HEK293 (cell line): ENCODE measurements around the gene REEP5.

Experiments used
- PRDM1 ChIP-seq: fragments of 450-650 bp; formaldehyde crosslinking; IDR thresholded peaks from 2 replicates; pipeline ENCODE4; 2016; ENCODE audit warnings: missing biosample characterization, missing genetic modification characterization
- TF ChIP-seq, protein P1 (sequence below): fragments of 450-650 bp; formaldehyde crosslinking; IDR thresholded peaks from 2 replicates; pipeline ENCODE4 v1.5.1; 2016; ENCODE audit warnings: missing biosample characterization, missing genetic modification characterization
- TF ChIP-seq, protein P2 (sequence below): fragments of 450-650 bp; formaldehyde crosslinking; IDR thresholded peaks from 2 replicates; pipeline ENCODE4 v1.5.1; 2016; ENCODE audit warnings: missing biosample characterization, missing genetic modification characterization

DNA sequence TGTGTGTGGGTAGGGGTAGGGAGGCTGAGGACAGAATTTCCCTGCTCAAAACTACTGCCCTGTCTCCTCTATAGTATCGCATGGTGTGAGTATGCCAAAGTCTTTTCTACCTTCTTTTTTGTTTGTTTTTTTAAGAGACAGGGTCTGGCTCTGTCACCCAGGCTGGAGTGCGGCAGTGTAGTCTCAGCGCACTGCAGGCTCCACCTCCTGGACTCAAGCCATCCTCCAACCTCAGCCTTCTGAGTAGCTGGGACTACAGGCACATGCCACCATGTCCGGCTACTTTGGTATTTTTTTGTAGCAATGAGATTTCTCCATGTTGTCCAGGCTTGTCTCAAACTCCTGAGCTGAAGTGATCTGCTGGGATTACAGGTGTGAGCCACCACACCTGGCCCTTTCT lies 58.5 kb downstream of the REEP5 start:
- TF ChIP-seq, protein P1, sequence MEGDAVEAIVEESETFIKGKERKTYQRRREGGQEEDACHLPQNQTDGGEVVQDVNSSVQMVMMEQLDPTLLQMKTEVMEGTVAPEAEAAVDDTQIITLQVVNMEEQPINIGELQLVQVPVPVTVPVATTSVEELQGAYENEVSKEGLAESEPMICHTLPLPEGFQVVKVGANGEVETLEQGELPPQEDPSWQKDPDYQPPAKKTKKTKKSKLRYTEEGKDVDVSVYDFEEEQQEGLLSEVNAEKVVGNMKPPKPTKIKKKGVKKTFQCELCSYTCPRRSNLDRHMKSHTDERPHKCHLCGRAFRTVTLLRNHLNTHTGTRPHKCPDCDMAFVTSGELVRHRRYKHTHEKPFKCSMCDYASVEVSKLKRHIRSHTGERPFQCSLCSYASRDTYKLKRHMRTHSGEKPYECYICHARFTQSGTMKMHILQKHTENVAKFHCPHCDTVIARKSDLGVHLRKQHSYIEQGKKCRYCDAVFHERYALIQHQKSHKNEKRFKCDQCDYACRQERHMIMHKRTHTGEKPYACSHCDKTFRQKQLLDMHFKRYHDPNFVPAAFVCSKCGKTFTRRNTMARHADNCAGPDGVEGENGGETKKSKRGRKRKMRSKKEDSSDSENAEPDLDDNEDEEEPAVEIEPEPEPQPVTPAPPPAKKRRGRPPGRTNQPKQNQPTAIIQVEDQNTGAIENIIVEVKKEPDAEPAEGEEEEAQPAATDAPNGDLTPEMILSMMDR (tag by site-specific recombination), result no peak
- no peak for TF ChIP-seq PRDM1
- TF ChIP-seq, protein P2, sequence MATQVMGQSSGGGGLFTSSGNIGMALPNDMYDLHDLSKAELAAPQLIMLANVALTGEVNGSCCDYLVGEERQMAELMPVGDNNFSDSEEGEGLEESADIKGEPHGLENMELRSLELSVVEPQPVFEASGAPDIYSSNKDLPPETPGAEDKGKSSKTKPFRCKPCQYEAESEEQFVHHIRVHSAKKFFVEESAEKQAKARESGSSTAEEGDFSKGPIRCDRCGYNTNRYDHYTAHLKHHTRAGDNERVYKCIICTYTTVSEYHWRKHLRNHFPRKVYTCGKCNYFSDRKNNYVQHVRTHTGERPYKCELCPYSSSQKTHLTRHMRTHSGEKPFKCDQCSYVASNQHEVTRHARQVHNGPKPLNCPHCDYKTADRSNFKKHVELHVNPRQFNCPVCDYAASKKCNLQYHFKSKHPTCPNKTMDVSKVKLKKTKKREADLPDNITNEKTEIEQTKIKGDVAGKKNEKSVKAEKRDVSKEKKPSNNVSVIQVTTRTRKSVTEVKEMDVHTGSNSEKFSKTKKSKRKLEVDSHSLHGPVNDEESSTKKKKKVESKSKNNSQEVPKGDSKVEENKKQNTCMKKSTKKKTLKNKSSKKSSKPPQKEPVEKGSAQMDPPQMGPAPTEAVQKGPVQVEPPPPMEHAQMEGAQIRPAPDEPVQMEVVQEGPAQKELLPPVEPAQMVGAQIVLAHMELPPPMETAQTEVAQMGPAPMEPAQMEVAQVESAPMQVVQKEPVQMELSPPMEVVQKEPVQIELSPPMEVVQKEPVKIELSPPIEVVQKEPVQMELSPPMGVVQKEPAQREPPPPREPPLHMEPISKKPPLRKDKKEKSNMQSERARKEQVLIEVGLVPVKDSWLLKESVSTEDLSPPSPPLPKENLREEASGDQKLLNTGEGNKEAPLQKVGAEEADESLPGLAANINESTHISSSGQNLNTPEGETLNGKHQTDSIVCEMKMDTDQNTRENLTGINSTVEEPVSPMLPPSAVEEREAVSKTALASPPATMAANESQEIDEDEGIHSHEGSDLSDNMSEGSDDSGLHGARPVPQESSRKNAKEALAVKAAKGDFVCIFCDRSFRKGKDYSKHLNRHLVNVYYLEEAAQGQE (tag by site-specific recombination), result no peak
